ENCODE data around the gene ZNF512. TPM values are rescaled to one million over a fixed set of nuclear protein-coding genes. Genes with fewer than 3 reads are reported as not detected.

Gene ZNF512
- polyA plus RNA-seq, 1 donor: 36.7 TPM

Other genes starting within 250 kb of the ZNF512 start
- gene GTF3C2, start 226.3 kb upstream of the ZNF512 start, polyA plus RNA-seq: 51.9 TPM
- gene EIF2B4, start 212.7 kb upstream of the ZNF512 start, polyA plus RNA-seq: 39.7 TPM
- 68.0 TPM for gene SNX17, start 212.4 kb upstream of the ZNF512 start, polyA plus RNA-seq
- 23.1 TPM for gene ZNF513, start 202.3 kb upstream of the ZNF512 start, polyA plus RNA-seq
- 66.4 TPM for gene PPM1G, start 173.5 kb upstream of the ZNF512 start, polyA plus RNA-seq
- 89.0 TPM for gene NRBP1, start 154.4 kb upstream of the ZNF512 start, polyA plus RNA-seq
- gene KRTCAP3, start 140.7 kb upstream of the ZNF512 start, polyA plus RNA-seq: 55.5 TPM
- gene IFT172, start 93.3 kb upstream of the ZNF512 start, polyA plus RNA-seq: 30.7 TPM
- 4.2 TPM for gene FNDC4, start 87.8 kb upstream of the ZNF512 start, polyA plus RNA-seq
- gene GCKR, start 86.2 kb upstream of the ZNF512 start, polyA plus RNA-seq: 2.9 TPM
- gene CCDC121, start 46.0 kb downstream of the ZNF512 start, polyA plus RNA-seq: 5.4 TPM
- 41.5 TPM for gene GPN1, start 46.0 kb downstream of the ZNF512 start, polyA plus RNA-seq
- 49.6 TPM for gene SUPT7L, start 80.6 kb downstream of the ZNF512 start, polyA plus RNA-seq
- 23.5 TPM for gene SLC4A1AP, start 80.8 kb downstream of the ZNF512 start, polyA plus RNA-seq
- 126 TPM for gene MRPL33, start 188.7 kb downstream of the ZNF512 start, polyA plus RNA-seq

Measured in large intestine (tissue), 1 donor.